ENCODE data around the gene RAB44.

RAB44 gene

GRCh38 chr6:36740818-36741179, 43.2 kb downstream of the RAB44 start:
- Histone ChIP-seq H3K79me2 (ENCODE audit: insufficient read depth, low read length) (no peaks in the 10 kb centered on the region), H3K27ac (ENCODE audit: low read depth, low read length, poor library complexity, severe bottlenecking) (no peak overlapping the region), H2AFZ (ENCODE audit: low read length) (no peak overlapping the region), H3K36me3 (ENCODE audit: insufficient read depth, low read length) (no peaks in the 10 kb centered on the region; the same call in 1 of the 2 replicates), H3K9me2 (ENCODE audit: low read depth, low read length) (no peaks in the 10 kb centered on the region), H3K9ac (ENCODE audit: low read length) (no peak overlapping the region), H3K4me3 (ENCODE audit: low read depth, low read length, poor library complexity, severe bottlenecking) (no peak overlapping the region), H4K20me1 (ENCODE audit: insufficient read depth, low read length) (no peaks in the 10 kb centered on the region), H3K4me1 (ENCODE audit: insufficient read depth, low read length, severe bottlenecking) (peaks cover 7% of the 10 kb centered on the region), H3K4me2 (ENCODE audit: low read length) (no peak overlapping the region), H3K9me3 (ENCODE audit: low read length) (no peaks in the 10 kb centered on the region), H3F3A (ENCODE audit: insufficient read depth, low read length) (no peaks in the 10 kb centered on the region), H3K27me3 (ENCODE audit: insufficient read depth, low read length) (no peaks in the 10 kb centered on the region)
- no peak for TF ChIP-seq EZH2 (IDR thresholded peaks at IDR 0.05; ENCODE audit: borderline replicate concordance, low read length)
- no peak for TF ChIP-seq CTCF (IDR thresholded peaks at IDR 0.05; ENCODE audit: low read length)

- H3K9ac ChIP-seq (ENCODE audit: low read length), result no peak overlapping the region
- H4K20me1 ChIP-seq (ENCODE audit: insufficient read depth, low read length), result no peaks in the 10 kb centered on the region
- no peaks in the 10 kb centered on the region for H3K9me3 ChIP-seq (ENCODE audit: low read length)
- no peak for TF ChIP-seq EZH2 (IDR thresholded peaks at IDR 0.05; ENCODE audit: borderline replicate concordance, low read length)
- TF ChIP-seq CTCF (IDR thresholded peaks at IDR 0.05; ENCODE audit: low read length), result no peak
- H3K4me2 ChIP-seq (ENCODE audit: low read length), result no peak overlapping the region
- no peak overlapping the region for H3K4me3 ChIP-seq (ENCODE audit: low read depth, low read length, poor library complexity, severe bottlenecking)
- no peaks in the 10 kb centered on the region; the same call in 1 of the 2 replicates for H3K36me3 ChIP-seq (ENCODE audit: insufficient read depth, low read length)
- no peaks in the 10 kb centered on the region for H3K27me3 ChIP-seq (ENCODE audit: insufficient read depth, low read length)
- no peaks in the 10 kb centered on the region for H3K9me2 ChIP-seq (ENCODE audit: low read depth, low read length)
- H3K4me1 ChIP-seq (ENCODE audit: insufficient read depth, low read length, severe bottlenecking), result peaks cover 7% of the 10 kb centered on the region
- no peaks in the 10 kb centered on the region for H3F3A ChIP-seq (ENCODE audit: insufficient read depth, low read length)
- no peak overlapping the region for H3K27ac ChIP-seq (ENCODE audit: low read depth, low read length, poor library complexity, severe bottlenecking)
- no peaks in the 10 kb centered on the region for H3K79me2 ChIP-seq (ENCODE audit: insufficient read depth, low read length)
- no peak overlapping the region for H2AFZ ChIP-seq (ENCODE audit: low read length)
Measured at GRCh38 chr6:36742146-36742545, 44.5 kb downstream of the RAB44 start.

- H3K9me2 ChIP-seq (ENCODE audit: low read depth, low read length), result no peaks in the 10 kb centered on the region
- H2AFZ ChIP-seq (ENCODE audit: low read length), result no peak overlapping the region
- no peaks in the 10 kb centered on the region for H3K27me3 ChIP-seq (ENCODE audit: insufficient read depth, low read length)
- H3K4me1 ChIP-seq (ENCODE audit: insufficient read depth, low read length, severe bottlenecking), result peaks cover 7% of the 10 kb centered on the region
- H3K4me3 ChIP-seq (ENCODE audit: low read depth, low read length, poor library complexity, severe bottlenecking), result no peak overlapping the region
- H3K27ac ChIP-seq (ENCODE audit: low read depth, low read length, poor library complexity, severe bottlenecking), result no peak overlapping the region
- H4K20me1 ChIP-seq (ENCODE audit: insufficient read depth, low read length), result no peaks in the 10 kb centered on the region
- H3K36me3 ChIP-seq (ENCODE audit: insufficient read depth, low read length), result peaks cover 4% of the 10 kb centered on the region
- H3K9me3 ChIP-seq (ENCODE audit: low read length), result no peaks in the 10 kb centered on the region
- no peaks in the 10 kb centered on the region for H3F3A ChIP-seq (ENCODE audit: insufficient read depth, low read length)
- H3K9ac ChIP-seq (ENCODE audit: low read length), result no peak overlapping the region
- TF ChIP-seq EZH2 (IDR thresholded peaks at IDR 0.05; ENCODE audit: borderline replicate concordance, low read length) (no peak), CTCF (IDR thresholded peaks at IDR 0.05; ENCODE audit: low read length) (no peak)
- no peak overlapping the region for H3K4me2 ChIP-seq (ENCODE audit: low read length)
- H3K79me2 ChIP-seq (ENCODE audit: insufficient read depth, low read length), result no peaks in the 10 kb centered on the region
Measured at GRCh38 chr6:36743032-36743431, 45.4 kb downstream of the RAB44 start.

Data from OCI-LY1 (cell line).